H1 (cell line): Measurements from ENCODE around the gene BPIFB3.

Experiments
- CHD2 ChIP-seq: IDR thresholded peaks from 2 replicates; pipeline ENCODE4 v1.6.1; 2012; ENCODE audit warnings: low read length, improper control_type of control experiment
- JUND ChIP-seq: IDR thresholded peaks from 2 replicates; pipeline ENCODE4 v1.6.1; 2011; ENCODE audit warnings: mild to moderate bottlenecking, improper control_type of control experiment, low read length
- KDM1A ChIP-seq: fragments of 200-600, 300-600 bp; sonication (generic); IDR thresholded peaks from 2 replicates; pipeline ENCODE4 v1.7.1; 2016; ENCODE audit warnings: mild to moderate bottlenecking, low read length, borderline replicate concordance
- MAFK ChIP-seq: IDR thresholded peaks from 2 replicates; pipeline ENCODE4 v1.6.1; 2012; ENCODE audit warnings: low read depth, mild to moderate bottlenecking, improper control_type of control experiment, low read length
- PHF8 ChIP-seq: fragments of 200-600 bp; sonication (generic); conservative IDR thresholded peaks from 2 replicates; pipeline ENCODE4 v1.7.1; 2012; ENCODE audit warnings: low read depth, mild to moderate bottlenecking, inconsistent platforms, low read length, moderate library complexity
- POLR2A ChIP-seq, 2 experiments: IDR thresholded peaks; 1 replicate in 1 of 2; 2 replicates in 1 of 2; pipeline ENCODE4 v1.6.1; 2011; ENCODE audit warnings: low read depth in 2 of 2, low read length in 2 of 2, mild to moderate bottlenecking in 2 of 2; ENCODE audit errors: control extremely low read depth in 1 of 2
- POLR2AphosphoS5 ChIP-seq: IDR thresholded peaks from 2 replicates; pipeline ENCODE4 v1.6.1; 2011; ENCODE audit warnings: low read depth, low read length
- RXRA ChIP-seq: IDR thresholded peaks from 2 replicates; pipeline ENCODE4 v1.6.1; 2011; ENCODE audit warnings: low read depth, mild to moderate bottlenecking, low read length, moderate library complexity; ENCODE audit not compliant: insufficient read depth
- TF ChIP-seq, protein P1 (sequence below), 3 experiments: IDR thresholded peaks; 1 replicate in 2 of 3; 2 replicates in 1 of 3; pipeline versions ENCODE4 v1.5.1 to v1.6.1; 2011; ENCODE audit warnings: low read length in 3 of 3, mild to moderate bottlenecking in 3 of 3, inconsistent platforms in 2 of 3, low read depth in 1 of 3, moderate library complexity in 1 of 3; ENCODE audit not compliant: insufficient read depth in 1 of 3; ENCODE audit errors: control extremely low read depth in 1 of 3

GRCh38 chr20:33024243-33024560 lies 29.5 kb upstream of the BPIFB3 start:
- TF ChIP-seq KDM1A (no peak), MAFK (no peak), RXRA (no peak), JUND (no peak), CHD2 (no peak), PHF8 (no peak), POLR2A (IDR thresholded peaks at IDR 0.05; ENCODE audit: control extremely low read depth in 1 of 2, low read depth in 2 of 2, low read length in 2 of 2) (no peak), POLR2AphosphoS5 (no peak)
- TF ChIP-seq, protein P1, sequence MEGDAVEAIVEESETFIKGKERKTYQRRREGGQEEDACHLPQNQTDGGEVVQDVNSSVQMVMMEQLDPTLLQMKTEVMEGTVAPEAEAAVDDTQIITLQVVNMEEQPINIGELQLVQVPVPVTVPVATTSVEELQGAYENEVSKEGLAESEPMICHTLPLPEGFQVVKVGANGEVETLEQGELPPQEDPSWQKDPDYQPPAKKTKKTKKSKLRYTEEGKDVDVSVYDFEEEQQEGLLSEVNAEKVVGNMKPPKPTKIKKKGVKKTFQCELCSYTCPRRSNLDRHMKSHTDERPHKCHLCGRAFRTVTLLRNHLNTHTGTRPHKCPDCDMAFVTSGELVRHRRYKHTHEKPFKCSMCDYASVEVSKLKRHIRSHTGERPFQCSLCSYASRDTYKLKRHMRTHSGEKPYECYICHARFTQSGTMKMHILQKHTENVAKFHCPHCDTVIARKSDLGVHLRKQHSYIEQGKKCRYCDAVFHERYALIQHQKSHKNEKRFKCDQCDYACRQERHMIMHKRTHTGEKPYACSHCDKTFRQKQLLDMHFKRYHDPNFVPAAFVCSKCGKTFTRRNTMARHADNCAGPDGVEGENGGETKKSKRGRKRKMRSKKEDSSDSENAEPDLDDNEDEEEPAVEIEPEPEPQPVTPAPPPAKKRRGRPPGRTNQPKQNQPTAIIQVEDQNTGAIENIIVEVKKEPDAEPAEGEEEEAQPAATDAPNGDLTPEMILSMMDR (IDR thresholded peaks at IDR 0.05; ENCODE audit: control extremely low read depth in 1 of 3, insufficient read depth in 1 of 3, low read depth in 1 of 3, low read length in 3 of 3) = no peak
